OCI-LY7 (cell line): ENCODE results near the gene PSD4. TPM values are rescaled to one million over a fixed set of nuclear protein-coding genes. Genes with fewer than 3 reads are reported as not detected.
A peak's percentile ranks its signal among the peaks of the same experiment; 100 is the strongest.

Experiments used
- BruUV-seq: library from RNA; stranded (reverse); fragments of 400-500 nt; replicated peaks from 2 replicates; lab custom pipeline; 2021; lab: Mats Ljungman, UMichigan
- CTCF ChIA-PET: fragments of 300-600 bp; sonication (Branson Sonifier 250); formaldehyde crosslinking; loops from one replicate; lab custom pipeline; 2022; ENCODE audit warnings: antibody characterized with exemption; ENCODE audit not compliant: unreplicated experiment; lab: Charles Lee
- POLR2A ChIA-PET: fragments of 300-600 bp; sonication (Branson Sonifier 250); formaldehyde crosslinking; loops from one replicate; lab custom pipeline; 2022; ENCODE audit warnings: antibody characterized with exemption; lab: Charles Lee
- DNase-seq: peaks from one replicate; pipeline ENCODE4 v3.0.0-alpha.2; 2015; ENCODE audit warnings: low spot score
- H2AFZ ChIP-seq: fragments of 200-600 bp; sonication (generic), shearing (Covaris generic); 2 replicates; pipeline ENCODE4 v1.6.1; 2014; ENCODE audit warnings: mild to moderate bottlenecking, antibody characterized with exemption, low read length, moderate library complexity
- H3K27ac ChIP-seq: fragments of 200-600 bp; sonication (generic); 2 replicates; pipeline ENCODE4 v1.5.1; 2014; ENCODE audit warnings: mixed run types, low read depth, mild to moderate bottlenecking, moderate library complexity, low read length, inconsistent platforms; ENCODE audit not compliant: poor library complexity, severe bottlenecking
- H3K36me3 ChIP-seq: fragments of 200-600 bp; sonication (generic); 2 replicates; pipeline ENCODE4 v1.6.1; 2014; ENCODE audit warnings: mild to moderate bottlenecking, antibody characterized with exemption, low read length, moderate library complexity, mixed read lengths; ENCODE audit not compliant: insufficient read depth
- H3K4me1 ChIP-seq: fragments of 200-600 bp; sonication (generic); 2 replicates; pipeline ENCODE4 v1.5.1; 2014; ENCODE audit warnings: mild to moderate bottlenecking, low read length; ENCODE audit not compliant: insufficient read depth, poor library complexity, severe bottlenecking
- H3K4me2 ChIP-seq: fragments of 200-600 bp; sonication (generic); 2 replicates; pipeline ENCODE4 v1.6.1; 2014; ENCODE audit warnings: mild to moderate bottlenecking, low read length
- H3K4me3 ChIP-seq: fragments of 200-600 bp; sonication (generic); 2 replicates; pipeline ENCODE4 v1.5.1; 2014; ENCODE audit warnings: mild to moderate bottlenecking, low read depth, low read length; ENCODE audit not compliant: poor library complexity, severe bottlenecking
- H3K79me2 ChIP-seq: fragments of 200-600 bp; sonication (generic); 2 replicates; pipeline ENCODE4 v1.6.1; 2016; ENCODE audit warnings: low read depth, mild to moderate bottlenecking, low read length, moderate library complexity, mixed read lengths; ENCODE audit not compliant: insufficient read depth
- H3K9me2 ChIP-seq: fragments of 200-600 bp; sonication (generic); 2 replicates; pipeline ENCODE4 v1.6.1; 2016; ENCODE audit warnings: mild to moderate bottlenecking, low read length, mixed read lengths; ENCODE audit not compliant: insufficient read depth
- H3K9me3 ChIP-seq: fragments of 200-600 bp; sonication (generic); 2 replicates; pipeline ENCODE4 v1.6.1; 2014; ENCODE audit warnings: mild to moderate bottlenecking, mixed run types, low read length, mixed read lengths
- H4K20me1 ChIP-seq: fragments of 200-600 bp; sonication (generic); 2 replicates; pipeline ENCODE4 v1.6.1; 2014; ENCODE audit warnings: mild to moderate bottlenecking, antibody characterized with exemption, low read length, moderate library complexity, mixed read lengths; ENCODE audit not compliant: insufficient read depth
- EZH2phosphoT487 ChIP-seq: fragments of 200-600 bp; sonication (generic); IDR thresholded peaks from 2 replicates; pipeline ENCODE4 v1.6.1; 2018; ENCODE audit warnings: low read depth, borderline replicate concordance, mild to moderate bottlenecking, mixed run types, antibody characterized with exemption, low read length, moderate library complexity, mixed read lengths
- intact Hi-C: fragments of 100-400 bp; cut with micrococcal nuclease; formaldehyde crosslinking; loops from one replicate; pipeline ENCODE4 v1.10.0; 2022; ENCODE audit not compliant: unreplicated experiment
- total RNA-seq, 2 experiments: library from RNA; depleted of rRNA in 1 of 2; stranded (reverse); fragments of >200 nt in 1 of 2; shearing (Covaris generic) in 1 of 2; gene quantifications; 2 replicates each; pipeline ENCODE4 v1.2.3, GENCODE V29; 2014 to 2022
- TF ChIP-seq, protein P1 (sequence below): fragments of 200-600 bp; sonication (generic); conservative IDR thresholded peaks from 2 replicates; pipeline ENCODE4 v1.5.1; 2014; ENCODE audit warnings: mild to moderate bottlenecking, antibody characterized with exemption, low read length, moderate library complexity, mixed read lengths

The PSD4 gene
- total RNA-seq, 2 experiments from 2014 or later = 99.6 to 100 TPM

DNA sequence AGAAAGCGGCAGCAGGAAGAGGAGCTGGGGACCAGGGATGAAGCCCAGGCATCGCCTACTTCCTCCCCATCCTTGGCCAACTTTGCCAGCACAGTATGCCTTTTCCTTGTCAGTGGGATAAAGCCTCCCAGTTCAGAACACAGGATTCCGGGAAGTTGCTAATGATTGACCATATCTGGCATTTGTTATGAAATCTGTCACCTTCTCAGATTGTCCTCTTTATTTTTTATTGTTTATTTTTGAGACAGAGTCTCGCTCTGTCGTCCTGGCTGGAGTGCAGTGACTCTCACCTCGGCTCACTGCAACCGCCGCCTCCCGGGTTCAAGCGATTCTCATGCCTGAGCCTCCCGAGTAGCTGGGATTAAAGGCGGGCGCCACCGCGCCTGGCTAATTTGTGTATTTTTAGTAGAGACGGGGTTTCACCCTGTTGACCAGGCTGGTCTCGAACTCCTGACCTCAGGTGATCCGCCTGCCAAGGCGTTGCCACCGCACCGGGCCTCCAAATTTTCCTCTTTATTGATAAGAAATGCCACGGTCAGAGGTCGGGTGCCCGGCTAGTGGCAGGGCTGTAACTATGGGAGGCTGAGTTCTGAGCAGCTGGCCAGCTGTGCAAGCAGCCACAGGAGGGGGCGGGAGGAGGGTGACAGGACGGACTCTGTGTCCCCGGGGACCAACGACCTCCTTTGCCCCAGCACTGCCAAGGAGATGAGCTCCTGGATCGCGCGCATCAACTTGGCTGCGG lies 24.4 kb downstream of the PSD4 start:
- H3K4me2 ChIP-seq = no peak overlapping the region
- H4K20me1 ChIP-seq = no peaks in the 10 kb centered on the region
- H3K79me2 ChIP-seq = no peaks in the 10 kb centered on the region
- intact Hi-C loops = no loop called here
- H3K27ac ChIP-seq = no peak overlapping the region
- peaks cover 100% of the 10 kb centered on the region for H3K36me3 ChIP-seq
- H3K9me3 ChIP-seq = no peaks in the 10 kb centered on the region
- no peak for DNase-seq
- no peak overlapping the region for H2AFZ ChIP-seq
- no peak overlapping the region for H3K4me3 ChIP-seq
- TF ChIP-seq EZH2phosphoT487 = no peak
- TF ChIP-seq, protein P1, sequence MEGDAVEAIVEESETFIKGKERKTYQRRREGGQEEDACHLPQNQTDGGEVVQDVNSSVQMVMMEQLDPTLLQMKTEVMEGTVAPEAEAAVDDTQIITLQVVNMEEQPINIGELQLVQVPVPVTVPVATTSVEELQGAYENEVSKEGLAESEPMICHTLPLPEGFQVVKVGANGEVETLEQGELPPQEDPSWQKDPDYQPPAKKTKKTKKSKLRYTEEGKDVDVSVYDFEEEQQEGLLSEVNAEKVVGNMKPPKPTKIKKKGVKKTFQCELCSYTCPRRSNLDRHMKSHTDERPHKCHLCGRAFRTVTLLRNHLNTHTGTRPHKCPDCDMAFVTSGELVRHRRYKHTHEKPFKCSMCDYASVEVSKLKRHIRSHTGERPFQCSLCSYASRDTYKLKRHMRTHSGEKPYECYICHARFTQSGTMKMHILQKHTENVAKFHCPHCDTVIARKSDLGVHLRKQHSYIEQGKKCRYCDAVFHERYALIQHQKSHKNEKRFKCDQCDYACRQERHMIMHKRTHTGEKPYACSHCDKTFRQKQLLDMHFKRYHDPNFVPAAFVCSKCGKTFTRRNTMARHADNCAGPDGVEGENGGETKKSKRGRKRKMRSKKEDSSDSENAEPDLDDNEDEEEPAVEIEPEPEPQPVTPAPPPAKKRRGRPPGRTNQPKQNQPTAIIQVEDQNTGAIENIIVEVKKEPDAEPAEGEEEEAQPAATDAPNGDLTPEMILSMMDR = no peak
- no TSS peak for BruUV-seq
- no peaks in the 10 kb centered on the region for H3K9me2 ChIP-seq
- POLR2A ChIA-PET = no interaction called here
- H3K4me1 ChIP-seq = peaks cover 15% of the 10 kb centered on the region
- CTCF ChIA-PET = interaction anchor here (1.5 kb wide), 1 partner anchor 24 kb away, joined by 7 read pairs; the partner anchor contains the start of gene PSD4

DNA sequence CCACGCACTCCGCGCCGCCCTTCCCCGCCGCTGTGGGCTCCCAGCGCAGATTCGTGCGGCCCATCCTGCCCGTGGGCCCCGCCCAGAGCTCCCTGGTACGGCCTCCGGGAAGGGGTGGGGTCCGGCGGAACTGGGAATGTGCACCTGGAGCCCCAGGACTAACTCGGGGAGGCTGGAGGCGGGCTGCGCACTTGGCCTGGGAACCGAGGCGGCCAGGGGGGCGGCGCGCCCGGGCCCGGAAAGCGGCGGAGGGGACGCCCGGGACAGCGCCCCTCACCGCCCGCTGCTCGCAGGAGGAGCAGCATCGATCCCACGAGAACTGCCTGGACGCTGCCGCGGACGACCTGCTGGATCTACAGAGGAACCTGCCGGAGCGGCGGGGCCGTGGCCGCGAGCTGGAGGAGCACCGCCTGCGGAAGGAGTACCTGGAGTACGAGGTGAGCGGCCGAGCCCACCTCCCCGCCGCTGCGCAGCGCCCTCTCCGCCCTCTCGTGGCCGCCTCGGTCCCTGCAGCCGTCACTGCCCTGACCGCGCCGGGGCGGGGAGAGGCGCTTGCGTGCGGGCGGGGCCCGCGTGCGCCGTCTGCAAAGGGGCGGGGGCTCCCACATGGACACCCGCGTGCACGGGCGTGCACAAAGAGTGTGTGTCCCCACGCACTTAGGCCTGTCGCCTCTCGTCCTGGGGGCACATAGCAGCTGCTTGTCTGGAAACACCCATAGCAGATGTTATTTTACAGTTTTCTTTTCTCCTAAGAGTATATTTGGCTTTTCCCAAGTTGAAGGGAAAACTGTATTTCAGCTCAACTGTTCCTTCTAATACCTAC lies 25.2 kb downstream of the PSD4 start:
- Histone ChIP-seq H2AFZ (no peak overlapping the region), H3K79me2 (no peaks in the 10 kb centered on the region), H3K4me2 (no peak overlapping the region; the same call in 1 of the 2 replicates), H3K36me3 (peaks cover 99% of the 10 kb centered on the region), H3K27ac (no peak overlapping the region), H3K9me2 (no peaks in the 10 kb centered on the region), H3K4me3 (no peak overlapping the region), H3K4me1 (peaks cover 15% of the 10 kb centered on the region), H4K20me1 (no peaks in the 10 kb centered on the region), H3K9me3 (no peaks in the 10 kb centered on the region)
- no TSS peak for BruUV-seq
- no peak for TF ChIP-seq EZH2phosphoT487
- TF ChIP-seq, protein P1 = peak; percentile 77
- ChIA-PET CTCF (interaction anchor here (1.1 to 1.5 kb wide), 3 partner anchors 17 to 61 kb away, joined by 3 to 7 read pairs (median 3); partner anchors contain the start of gene PSD4), POLR2A (interaction anchor here (0.5 to 1.2 kb wide), 2 partner anchors 25 to 405 kb away, joined by 3 to 5 read pairs; partner anchors contain the start of gene PSD4)
- intact Hi-C loops = loop anchor here (1.0 kb wide), 2 partner anchors 25 to 62 kb away; no protein-coding TSS in a partner anchor
- DNase-seq = peak; percentile 65
